Fibroblast of skin of back (primary cell): ENCODE data around the gene GUCA1A.
"Not testable (repeated sequence)": the region's sequence is repeated elsewhere in the genome, so short reads cannot be mapped to it uniquely, and the experiment has no call there.

Experiments used
- DNase-seq: peaks from one replicate; pipeline ENCODE4 v3.0.0-alpha.2; 2013

The GUCA1A gene

GRCh38 chr6:42211726-42212125 is 38.6 kb downstream of the GUCA1A start:
- DNase-seq, result no peak

- DNase-seq, result no peak
These were observed 39.3 kb downstream of the GUCA1A start for GRCh38 chr6:42212442-42212841.

GRCh38 chr6:42216495-42216894 is 43.3 kb downstream of the GUCA1A start:
- DNase-seq, result not testable (repeated sequence)

GRCh38 chr6:42217157-42217518 is 44.0 kb downstream of the GUCA1A start:
- DNase-seq, result no peak

- peak; percentile 96 for DNase-seq
These were observed 44.6 kb downstream of the GUCA1A start, which contains the start of gene MRPS10 for GRCh38 chr6:42217519-42218367. Gene MRPS10, minus strand, starts transcription at chr6:42217861. Its CDS starts 12 bp downstream, at chr6:42217849.

GRCh38 chr6:42220807-42221206 is 47.6 kb downstream of the GUCA1A start:
- no peak for DNase-seq

- no peak for DNase-seq
These were observed 48.4 kb downstream of the GUCA1A start for GRCh38 chr6:42221546-42221945.

GRCh38 chr6:42222448-42222847 is 49.3 kb downstream of the GUCA1A start:
- no peak for DNase-seq

- DNase-seq, result peak; percentile 82
These were observed 51.3 kb downstream of the GUCA1A start for GRCh38 chr6:42224222-42225028.

- DNase-seq, result no peak
These were observed 51.8 kb downstream of the GUCA1A start for GRCh38 chr6:42225029-42225339.

GRCh38 chr6:42225419-42225818 is 52.3 kb downstream of the GUCA1A start:
- no peak for DNase-seq

- peak; percentile 39 for DNase-seq
These were observed 53.0 kb downstream of the GUCA1A start for GRCh38 chr6:42226161-42226611.

GRCh38 chr6:42226645-42227143 is 53.5 kb downstream of the GUCA1A start:
- DNase-seq, result peak; percentile 34

GRCh38 chr6:42227173-42227850 is 54.1 kb downstream of the GUCA1A start:
- no peak for DNase-seq

- DNase-seq, result no peak
These were observed 55.1 kb downstream of the GUCA1A start for GRCh38 chr6:42228305-42228704.
